Smooth muscle cell (in vitro differentiated cells): Measurements from ENCODE around the gene LRMDA. TPM values are rescaled to one million over a fixed set of nuclear protein-coding genes. Genes with fewer than 3 reads are reported as not detected.

Experiments used
- DNase-seq: peaks from one replicate; lab custom pipeline; 2025; ENCODE audit not compliant: unreplicated experiment; lab: John Stamatoyannopoulos, UW
- H2AFZ ChIP-seq: fragments of 200-600 bp; sonication (generic); 2 replicates; pipeline ENCODE4 v1.6.0; 2016; ENCODE audit warnings: antibody characterized with exemption, low read depth, mild to moderate bottlenecking
- H3F3A ChIP-seq: fragments of 200-600 bp; sonication (generic); 2 replicates; pipeline ENCODE4 v1.6.0; 2017; ENCODE audit warnings: antibody characterized with exemption, low read depth
- H3K27ac ChIP-seq: fragments of 200-600 bp; sonication (generic); 2 replicates; pipeline ENCODE4 v1.5.1; 2016; ENCODE audit warnings: low read depth, mild to moderate bottlenecking
- H3K27me3 ChIP-seq: fragments of 200-600 bp; sonication (generic); 2 replicates; pipeline ENCODE4 v1.6.1; 2016; ENCODE audit warnings: low read depth, mild to moderate bottlenecking
- H3K36me3 ChIP-seq: fragments of 200-600 bp; sonication (generic); 2 replicates; pipeline ENCODE4 v1.5.1; 2016; ENCODE audit warnings: low read depth
- H3K4me1 ChIP-seq: fragments of 200-600 bp; sonication (generic); 2 replicates; pipeline ENCODE4 v1.5.1; 2016; ENCODE audit warnings: low read depth
- H3K4me2 ChIP-seq: fragments of 200-600 bp; sonication (generic); 2 replicates; pipeline ENCODE4 v1.6.0; 2016; ENCODE audit warnings: mild to moderate bottlenecking
- H3K4me3 ChIP-seq: fragments of 200-600 bp; sonication (generic); 2 replicates; pipeline ENCODE4 v1.5.1; 2016; ENCODE audit warnings: mild to moderate bottlenecking
- H3K79me2 ChIP-seq: fragments of 200-600 bp; sonication (generic); 2 replicates; pipeline ENCODE4 v1.6.0; 2016; ENCODE audit warnings: low read depth, mild to moderate bottlenecking
- H3K9ac ChIP-seq: fragments of 200-600 bp; sonication (generic); 2 replicates; pipeline ENCODE4 v1.6.0; 2016; ENCODE audit warnings: low read depth
- H3K9me3 ChIP-seq: fragments of 200-600 bp; sonication (generic); replicated peaks from 2 replicates; pipeline ENCODE4 v1.5.1; 2016; ENCODE audit warnings: low read depth
- H4K20me1 ChIP-seq: fragments of 200-600 bp; sonication (generic); 2 replicates; pipeline ENCODE4 v1.6.0; 2016; ENCODE audit warnings: low read depth
- CTCF ChIP-seq: fragments of 200-600 bp; sonication (generic); IDR thresholded peaks from 2 replicates; pipeline ENCODE4 v1.5.1; 2017; ENCODE audit warnings: borderline replicate concordance, mild to moderate bottlenecking, antibody characterized with exemption; ENCODE audit not compliant: insufficient read depth, poor library complexity, severe bottlenecking
- WGBS: methylation state at CpG from one replicate; pipeline ENCODE4 v1.1.7; 2016; ENCODE audit warnings: low lambda C conversion rate; 5-methylcytosine and 5-hydroxymethylcytosine counted together
- polyA plus RNA-seq: library from polyadenylated mRNA; unstranded; fragments of >200 nt; fragmentation: Nextera tagmentation; extraction: Ambion mirVana; gene quantifications from 2 replicates; pipeline ENCODE4 v1.2.1, GENCODE V29; 2016
- total RNA-seq: library from RNA; depleted of rRNA; stranded (reverse); fragments of >200 nt; gene quantifications from 2 replicates; pipeline ENCODE4 v1.2.3, GENCODE V29; 2014

LRMDA gene
- total and polyA plus RNA-seq, 2 experiments from 2014 or later = 1.5 to 1.6 TPM

- Histone ChIP-seq H3K4me2 (no peak overlapping the region), H3K4me3 (no peak overlapping the region), H2AFZ (no peak overlapping the region), H3K4me1 (peaks cover 49% of the 10 kb centered on the region), H3F3A (peaks cover 9% of the 10 kb centered on the region), H3K9me3 (no peaks in the 10 kb centered on the region), H3K36me3 (no peaks in the 10 kb centered on the region), H3K27me3 (peaks cover 25% of the 10 kb centered on the region), H3K27ac (no peak overlapping the region), H3K9ac (no peak overlapping the region), H4K20me1 (no peaks in the 10 kb centered on the region), H3K79me2 (no peaks in the 10 kb centered on the region)
- 88% methylated on average over 1 of the region's 1 CpG for WGBS
- no peak for DNase-seq
- TF ChIP-seq CTCF = no peak
Observed at GRCh38 chr10:75538765-75539164, 107.3 kb downstream of the LRMDA start.

GRCh38 chr10:75540357-75540966, 109.0 kb downstream of the LRMDA start:
- no peaks in the 10 kb centered on the region for H4K20me1 ChIP-seq
- peak; percentile 18 for TF ChIP-seq CTCF
- H3K9me3 ChIP-seq = no peaks in the 10 kb centered on the region
- no peak overlapping the region for H3K9ac ChIP-seq
- H3F3A ChIP-seq = peaks cover 12% of the 10 kb centered on the region
- H3K27ac ChIP-seq = no peak overlapping the region
- no peaks in the 10 kb centered on the region for H3K36me3 ChIP-seq
- H3K79me2 ChIP-seq = no peaks in the 10 kb centered on the region
- peaks cover 25% of the 10 kb centered on the region for H3K27me3 ChIP-seq
- H3K4me2 ChIP-seq = no peak overlapping the region
- no peak for DNase-seq
- no peak overlapping the region for H2AFZ ChIP-seq
- peaks cover 63% of the 10 kb centered on the region for H3K4me1 ChIP-seq
- 84% methylated on average over 1 of the region's 1 CpG for WGBS
- H3K4me3 ChIP-seq = no peak overlapping the region

- no peak overlapping the region for H2AFZ ChIP-seq
- H3K4me2 ChIP-seq = no peak overlapping the region
- no peaks in the 10 kb centered on the region for H3K79me2 ChIP-seq
- no peaks in the 10 kb centered on the region for H4K20me1 ChIP-seq
- H3K4me1 ChIP-seq = peaks cover 63% of the 10 kb centered on the region
- WGBS = 74% methylated on average over 4 of the region's 4 CpGs
- H3K9me3 ChIP-seq = no peaks in the 10 kb centered on the region
- H3K9ac ChIP-seq = no peak overlapping the region
- H3K36me3 ChIP-seq = no peaks in the 10 kb centered on the region
- H3K27me3 ChIP-seq = peaks cover 25% of the 10 kb centered on the region
- DNase-seq = no peak
- peaks cover 12% of the 10 kb centered on the region for H3F3A ChIP-seq
- H3K4me3 ChIP-seq = no peak overlapping the region
- no peak overlapping the region for H3K27ac ChIP-seq
- no peak for TF ChIP-seq CTCF
Observed at GRCh38 chr10:75540981-75541380, 109.6 kb downstream of the LRMDA start.

- WGBS = 87% methylated on average over 2 of the region's 2 CpGs
- no peaks in the 10 kb centered on the region for H3K36me3 ChIP-seq
Observed at GRCh38 chr10:75541411-75541810, 110.0 kb downstream of the LRMDA start.

More at GRCh38 chr10:75541411-75541810, 110.0 kb downstream of the LRMDA start:
- no peak overlapping the region for H3K4me3 ChIP-seq
- no peak for DNase-seq
- peaks cover 25% of the 10 kb centered on the region for H3K27me3 ChIP-seq
- no peaks in the 10 kb centered on the region for H4K20me1 ChIP-seq
- H3K9me3 ChIP-seq = no peaks in the 10 kb centered on the region
- no peak for TF ChIP-seq CTCF
- no peaks in the 10 kb centered on the region for H3K79me2 ChIP-seq
- H3K4me1 ChIP-seq = peaks cover 63% of the 10 kb centered on the region
- peaks cover 12% of the 10 kb centered on the region for H3F3A ChIP-seq
- H3K9ac ChIP-seq = no peak overlapping the region
- no peak overlapping the region for H2AFZ ChIP-seq
- no peak overlapping the region for H3K4me2 ChIP-seq
- no peak overlapping the region for H3K27ac ChIP-seq
